ENCODE data around the gene ANKS1A.
"Not testable (repeated sequence)": the region's sequence is repeated elsewhere in the genome, so short reads cannot be mapped to it uniquely, and the experiment has no call there.

ANKS1A gene

DNA sequence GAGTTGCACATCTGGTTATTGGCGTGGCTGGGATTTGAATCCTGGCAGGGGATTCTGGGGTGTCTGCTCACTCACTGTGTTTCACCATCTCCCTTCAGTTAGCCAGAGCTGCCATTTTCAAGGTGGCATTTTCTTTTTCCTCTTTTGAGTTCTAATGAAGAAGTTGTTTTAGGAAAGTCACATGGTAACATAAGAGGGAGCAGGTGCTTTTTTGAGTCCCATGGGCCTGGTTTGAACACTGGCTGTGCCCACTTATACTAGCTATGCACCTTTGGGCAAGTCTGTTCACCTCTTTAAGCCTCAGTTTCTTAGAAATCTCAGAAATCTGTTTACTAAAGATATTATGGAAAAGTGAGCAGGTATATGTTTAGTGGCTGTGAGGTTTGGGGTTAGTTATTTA lies 39.6 kb downstream of the ANKS1A start:
- DNase-seq (ENCODE audit: insufficient read length, low spot score), result no peak
- TF ChIP-seq, protein P1, sequence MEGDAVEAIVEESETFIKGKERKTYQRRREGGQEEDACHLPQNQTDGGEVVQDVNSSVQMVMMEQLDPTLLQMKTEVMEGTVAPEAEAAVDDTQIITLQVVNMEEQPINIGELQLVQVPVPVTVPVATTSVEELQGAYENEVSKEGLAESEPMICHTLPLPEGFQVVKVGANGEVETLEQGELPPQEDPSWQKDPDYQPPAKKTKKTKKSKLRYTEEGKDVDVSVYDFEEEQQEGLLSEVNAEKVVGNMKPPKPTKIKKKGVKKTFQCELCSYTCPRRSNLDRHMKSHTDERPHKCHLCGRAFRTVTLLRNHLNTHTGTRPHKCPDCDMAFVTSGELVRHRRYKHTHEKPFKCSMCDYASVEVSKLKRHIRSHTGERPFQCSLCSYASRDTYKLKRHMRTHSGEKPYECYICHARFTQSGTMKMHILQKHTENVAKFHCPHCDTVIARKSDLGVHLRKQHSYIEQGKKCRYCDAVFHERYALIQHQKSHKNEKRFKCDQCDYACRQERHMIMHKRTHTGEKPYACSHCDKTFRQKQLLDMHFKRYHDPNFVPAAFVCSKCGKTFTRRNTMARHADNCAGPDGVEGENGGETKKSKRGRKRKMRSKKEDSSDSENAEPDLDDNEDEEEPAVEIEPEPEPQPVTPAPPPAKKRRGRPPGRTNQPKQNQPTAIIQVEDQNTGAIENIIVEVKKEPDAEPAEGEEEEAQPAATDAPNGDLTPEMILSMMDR (IDR thresholded peaks at IDR 0.05; ENCODE audit: insufficient read depth, missing control alignments), result no peak
- FAIRE-seq, result no peak

DNA sequence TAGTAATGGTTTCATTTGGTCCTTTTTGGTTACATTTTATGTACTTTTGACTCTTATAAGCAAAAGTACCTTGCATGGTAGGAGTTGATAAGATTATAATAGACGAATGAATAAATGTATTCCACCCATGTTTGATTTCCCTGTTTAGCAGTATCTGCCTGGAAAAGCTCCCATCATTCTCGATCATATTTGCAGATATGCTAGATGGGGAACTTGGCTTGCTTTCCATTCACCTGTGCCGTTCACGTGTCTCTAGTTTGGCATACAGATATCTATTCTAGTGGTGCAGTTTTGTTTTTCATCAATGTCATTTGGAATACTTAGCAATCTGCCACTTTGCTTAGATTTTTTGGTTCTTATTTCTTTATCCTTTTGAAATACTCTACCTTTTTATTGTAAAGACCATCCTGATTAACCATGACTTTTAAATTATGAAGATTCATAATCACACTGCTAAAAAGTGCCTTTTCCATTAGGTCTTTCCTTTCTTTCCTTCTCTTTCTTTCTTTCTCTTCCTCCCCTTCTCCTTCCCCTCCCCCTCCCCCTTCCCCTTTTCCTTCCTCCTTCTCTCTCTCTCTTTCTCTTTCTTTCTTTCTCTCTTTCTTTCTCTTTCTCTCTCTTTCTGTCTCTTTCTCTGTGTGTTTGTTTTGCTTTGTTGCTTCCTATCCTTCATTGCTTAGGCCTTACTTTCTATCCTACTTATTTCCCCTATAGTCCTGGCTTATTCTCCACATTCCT lies 40.4 kb downstream of the ANKS1A start:
- TF ChIP-seq, protein P1 (IDR thresholded peaks at IDR 0.05; ENCODE audit: insufficient read depth, missing control alignments), result no peak
- no peak for FAIRE-seq

DNA sequence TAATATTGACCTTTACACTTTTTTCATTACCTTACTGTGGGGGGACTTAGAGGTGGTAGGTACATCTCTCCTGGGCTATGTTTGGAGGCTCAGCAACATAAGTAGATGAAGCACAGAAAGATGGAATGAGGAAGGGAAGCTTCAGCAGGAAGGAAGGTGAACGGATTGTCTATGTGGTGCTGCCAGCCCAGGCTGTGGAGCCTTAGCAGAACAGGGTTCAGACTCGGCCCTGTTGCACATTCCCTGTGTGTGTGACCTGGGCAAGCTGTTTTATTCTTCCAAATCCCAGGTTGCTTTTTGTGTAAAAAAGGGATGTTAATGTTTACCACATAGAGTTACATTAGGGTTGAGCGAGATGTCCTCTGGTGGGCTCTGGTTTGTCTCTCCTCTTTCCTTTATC lies 41.2 kb downstream of the ANKS1A start:
- FAIRE-seq (no peak), DNase-seq (ENCODE audit: insufficient read length, low spot score) (no peak)
- TF ChIP-seq, protein P1 (IDR thresholded peaks at IDR 0.05; ENCODE audit: insufficient read depth, missing control alignments), result no peak

More for the DNA sequence above, 40.4 kb downstream of the ANKS1A start:
- no peak for DNase-seq (ENCODE audit: insufficient read length, low spot score)

DNA sequence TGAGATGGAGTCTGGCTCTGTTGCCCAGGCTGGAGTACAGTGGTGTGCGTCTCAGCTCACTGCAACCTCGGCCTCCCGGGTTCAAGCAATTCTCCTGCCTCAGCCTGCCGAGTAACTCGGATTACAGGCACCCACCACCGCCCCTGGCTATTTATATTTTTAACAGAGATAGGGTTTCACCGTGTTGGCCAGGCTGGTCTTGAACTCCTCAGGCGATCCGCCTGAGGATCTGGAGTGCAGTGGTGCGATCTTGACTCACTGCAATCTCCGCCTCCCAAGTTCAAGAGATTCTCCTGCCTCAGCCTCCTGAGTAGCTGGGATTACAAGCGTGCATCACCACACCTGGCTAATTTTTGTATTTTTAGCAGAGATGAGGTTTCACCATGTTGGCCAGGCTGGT lies 43.1 kb downstream of the ANKS1A start:
- FAIRE-seq; DNase-seq (ENCODE audit: insufficient read length, low spot score): not testable (repeated sequence)

DNA sequence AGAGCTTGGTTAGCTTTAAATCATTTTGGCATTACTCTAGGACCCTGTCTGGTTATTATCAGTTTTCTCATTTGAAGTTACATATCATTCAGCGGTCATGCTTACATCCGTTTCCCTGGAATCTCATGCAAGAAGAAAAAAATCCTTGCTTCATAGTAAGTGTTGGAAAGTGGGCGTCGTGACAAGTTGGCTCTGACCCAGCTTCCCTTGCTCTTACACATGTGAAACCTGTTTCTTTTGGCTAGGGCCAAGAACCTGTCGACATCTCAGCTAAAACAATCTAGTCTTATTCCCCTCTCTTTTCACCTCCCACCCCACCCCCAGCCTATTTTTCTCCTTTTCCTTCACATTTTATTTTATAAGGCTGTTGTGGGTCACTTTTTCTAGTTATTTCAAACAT lies 45.5 kb downstream of the ANKS1A start:
- DNase-seq (ENCODE audit: insufficient read length, low spot score) (no peak), FAIRE-seq (no peak)
- TF ChIP-seq, protein P1 (IDR thresholded peaks at IDR 0.05; ENCODE audit: insufficient read depth, missing control alignments), result no peak

DNA sequence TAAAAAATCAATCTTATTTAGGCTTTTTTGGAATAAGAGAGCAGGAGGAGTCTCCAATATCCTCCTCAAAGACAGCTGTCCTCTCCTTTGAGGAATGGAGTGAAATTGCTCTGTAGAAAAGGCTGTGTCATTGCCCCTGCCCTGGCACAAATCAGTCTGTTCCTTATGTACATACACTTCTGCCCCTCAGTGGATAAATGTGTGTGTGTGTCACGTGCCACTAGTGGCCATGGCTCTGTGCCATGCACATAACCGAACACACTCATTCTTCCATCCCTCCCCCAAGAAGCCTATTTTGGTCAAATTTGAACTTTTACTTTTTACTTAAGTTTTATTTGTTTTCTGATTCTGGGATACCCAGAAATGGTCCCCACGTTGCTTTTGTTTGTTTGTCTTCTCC lies 49.2 kb downstream of the ANKS1A start:
- TF ChIP-seq, protein P1 (IDR thresholded peaks at IDR 0.05; ENCODE audit: insufficient read depth, missing control alignments), result no peak
- no peak for DNase-seq (ENCODE audit: insufficient read length, low spot score)
- FAIRE-seq, result no peak

DNA sequence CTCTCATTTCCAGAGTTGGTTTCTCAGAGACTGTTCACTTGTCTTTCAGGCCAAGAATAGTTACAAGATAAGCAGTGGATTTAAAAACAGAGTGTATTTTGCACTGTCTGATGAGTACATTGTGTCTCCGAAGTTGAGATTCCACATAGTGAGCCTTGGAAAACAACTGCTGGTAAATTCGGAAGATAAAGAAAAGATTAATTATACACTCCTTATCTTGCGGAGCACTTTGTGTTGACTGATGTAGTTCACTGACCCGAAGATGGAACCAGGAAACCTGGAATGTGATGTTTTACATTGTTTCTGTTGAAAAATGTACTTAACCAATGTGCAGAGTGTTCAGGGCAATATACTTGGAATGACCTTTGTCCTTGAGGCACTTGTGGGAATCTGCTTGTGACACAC lies 51.0 kb downstream of the ANKS1A start:
- DNase-seq (ENCODE audit: insufficient read length, low spot score) (no peak), FAIRE-seq (no peak)
- TF ChIP-seq, protein P1 (IDR thresholded peaks at IDR 0.05; ENCODE audit: insufficient read depth, missing control alignments), result no peak
